Gastroesophageal sphincter (tissue), 3 donors: ENCODE measurements around the gene C11orf65.

Source experiments
- CTCF ChIP-seq, 4 experiments: fragments of 200-600 bp in 2 of 4; fragments of 450-650 bp in 2 of 4; sonication (generic) in 1 of 4; IDR thresholded peaks; one replicate each; pipeline ENCODE4 v1.5.1; 2017 to 2019; ENCODE audit warnings: antibody characterized with exemption in 4 of 4, mild to moderate bottlenecking in 2 of 4, moderate library complexity in 2 of 4
- EP300 ChIP-seq: sonication (generic); formaldehyde crosslinking; IDR thresholded peaks from one replicate; pipeline ENCODE4 v1.6.1; 2017; ENCODE audit warnings: antibody characterized with exemption, mild to moderate bottlenecking
- POLR2A ChIP-seq, 2 donors: fragments of 450-650 bp; IDR thresholded peaks; one replicate each; pipeline ENCODE4 v1.6.1; 2017; ENCODE audit warnings: antibody characterized with exemption in 2 of 2, mild to moderate bottlenecking in 2 of 2, moderate library complexity in 1 of 2
- POLR2AphosphoS5 ChIP-seq: sonication (generic); formaldehyde crosslinking; IDR thresholded peaks from one replicate; pipeline ENCODE4 v1.6.1; 2017; ENCODE audit warnings: antibody characterized with exemption

GRCh38 chr11:108369064-108369463, 98.3 kb downstream of the C11orf65 start:
- no peak for TF ChIP-seq POLR2A (IDR thresholded peaks at IDR 0.05)
- TF ChIP-seq CTCF (IDR thresholded peaks at IDR 0.05): no peak
- TF ChIP-seq EP300: no peak
- no peak for TF ChIP-seq POLR2AphosphoS5
